GM23338 (cell line): ENCODE measurements around the gene USH2A. TPM values are rescaled to one million over a fixed set of nuclear protein-coding genes. Genes with fewer than 3 reads are reported as not detected.

Source experiments
- ATAC-seq: fragments of 200-7000 bp; cut with Tn5 transposase; 3 replicates; pipeline ENCODE4 v1.9.1; 2020
- DNase-seq: peaks from one replicate; pipeline ENCODE4 v3.0.0-alpha.2; 2015; ENCODE audit warnings: low spot score
- H2AFZ ChIP-seq: fragments of 200-600 bp; sonication (generic); 2 replicates; pipeline ENCODE4 v1.8.0; 2016; ENCODE audit warnings: antibody characterized with exemption, mild to moderate bottlenecking, moderate library complexity
- H3F3A ChIP-seq: fragments of 200-600 bp; sonication (generic); replicated peaks from 2 replicates; pipeline ENCODE4 v1.8.0; 2017; ENCODE audit warnings: antibody characterized with exemption, mixed run types, low read depth
- H3K27ac ChIP-seq: fragments of 200-600 bp; sonication (generic); 2 replicates; pipeline ENCODE4 v1.6.1; 2016; ENCODE audit warnings: low read depth
- H3K27me3 ChIP-seq: fragments of 200-600 bp; sonication (generic); 2 replicates; pipeline ENCODE4 v1.8.0; 2016; ENCODE audit warnings: mild to moderate bottlenecking, mixed run types, moderate library complexity; ENCODE audit not compliant: insufficient read depth
- H3K36me3 ChIP-seq: fragments of 200-600 bp; sonication (generic); 2 replicates; pipeline ENCODE4 v1.8.0; 2016; ENCODE audit warnings: mild to moderate bottlenecking; ENCODE audit not compliant: insufficient read depth
- H3K4me1 ChIP-seq: fragments of 200-600 bp; sonication (generic); 2 replicates; pipeline ENCODE4 v1.8.0; 2016; ENCODE audit warnings: mild to moderate bottlenecking, moderate library complexity; ENCODE audit not compliant: insufficient read depth
- H3K4me2 ChIP-seq: fragments of 200-600 bp; sonication (generic); 2 replicates; pipeline ENCODE4 v1.7.1; 2017; ENCODE audit warnings: mixed run types
- H3K4me3 ChIP-seq: fragments of 200-600 bp; sonication (generic); 2 replicates; pipeline ENCODE4 v1.6.1; 2016; ENCODE audit warnings: mixed run types
- H3K79me2 ChIP-seq: fragments of 200-600 bp; sonication (generic); replicated peaks from 2 replicates; pipeline ENCODE4 v1.8.0; 2017; ENCODE audit warnings: mild to moderate bottlenecking; ENCODE audit not compliant: insufficient read depth
- H3K9me2 ChIP-seq: fragments of 200-600 bp; sonication (generic); 2 replicates; pipeline ENCODE4 v1.8.0; 2017; ENCODE audit not compliant: insufficient read depth
- H4K20me1 ChIP-seq: fragments of 200-600 bp; sonication (generic); replicated peaks from 2 replicates; pipeline ENCODE4 v1.8.0; 2017; ENCODE audit warnings: mild to moderate bottlenecking; ENCODE audit not compliant: insufficient read depth
- H3K27ac Mint-ChIP-seq: 2 replicates; pipeline ENCODE4 v1.8.0; 2020; ENCODE audit warnings: inconsistent platforms, mild to moderate bottlenecking, moderate library complexity, mixed read lengths
- H3K27me3 Mint-ChIP-seq: 3 replicates; pipeline ENCODE4 v1.8.0; 2022; ENCODE audit warnings: low read depth, mild to moderate bottlenecking, moderate library complexity, mixed read lengths, inconsistent platforms; ENCODE audit not compliant: insufficient read depth, poor library complexity
- H3K36me3 Mint-ChIP-seq: 3 replicates; pipeline ENCODE4 v1.8.0; 2021; ENCODE audit warnings: low read depth, mild to moderate bottlenecking, inconsistent platforms, moderate library complexity, mixed read lengths
- H3K4me1 Mint-ChIP-seq: 3 replicates; pipeline ENCODE4 v1.8.0; 2020; ENCODE audit warnings: mild to moderate bottlenecking, inconsistent platforms, mixed read lengths
- H3K4me3 Mint-ChIP-seq: 3 replicates; pipeline ENCODE4 v1.8.0; 2021; ENCODE audit warnings: moderate library complexity, mild to moderate bottlenecking, inconsistent platforms, mixed read lengths
- H3K9me3 Mint-ChIP-seq: 3 replicates; pipeline ENCODE4 v1.8.0; 2020; ENCODE audit warnings: moderate library complexity, mild to moderate bottlenecking, inconsistent platforms, mixed read lengths
- CREB1 ChIP-seq: fragments of 250-450 bp; sonication (Bioruptor Pico); IDR thresholded peaks from 2 replicates; pipeline ENCODE4 v1.5.0; 2020; ENCODE audit warnings: low read depth, mild to moderate bottlenecking, moderate library complexity
- ETS1 ChIP-seq: IDR thresholded peaks from 2 replicates; pipeline ENCODE4 v1.6.1; 2016; ENCODE audit warnings: antibody characterized with exemption
- EZH2phosphoT487 ChIP-seq: fragments of 200-600 bp; sonication (generic); IDR thresholded peaks from one replicate; pipeline ENCODE4 v1.8.1; 2018; ENCODE audit warnings: antibody characterized with exemption; ENCODE audit not compliant: unreplicated experiment
- JUNB ChIP-seq: IDR thresholded peaks from one replicate; pipeline ENCODE4 v1.6.1; 2016; ENCODE audit warnings: antibody characterized with exemption; ENCODE audit not compliant: unreplicated experiment
- NANOG ChIP-seq: IDR thresholded peaks from 2 replicates; pipeline ENCODE4 v1.6.1; 2016; ENCODE audit warnings: antibody characterized with exemption, borderline replicate concordance
- POLR2AphosphoS5 ChIP-seq: IDR thresholded peaks from 2 replicates; pipeline ENCODE4 v1.6.1; 2016; ENCODE audit warnings: antibody characterized with exemption, low read depth
- REST ChIP-seq: IDR thresholded peaks from one replicate; pipeline ENCODE4 v1.6.1; 2018; ENCODE audit warnings: antibody characterized with exemption; ENCODE audit not compliant: unreplicated experiment
- STAT1 ChIP-seq: IDR thresholded peaks from one replicate; pipeline ENCODE4 v1.6.1; 2016; ENCODE audit warnings: antibody characterized with exemption; ENCODE audit not compliant: unreplicated experiment
- ZNF114 ChIP-seq: fragments of 250-450 bp; sonication (Bioruptor Pico); IDR thresholded peaks from 2 replicates; pipeline ENCODE4 v1.5.0; 2020; ENCODE audit warnings: mild to moderate bottlenecking, moderate library complexity
- ZNF331 ChIP-seq: fragments of 250-450 bp; sonication (Bioruptor Pico); IDR thresholded peaks from 2 replicates; pipeline ENCODE4 v1.5.0; 2020; ENCODE audit warnings: low read depth, mild to moderate bottlenecking, moderate library complexity
- polyA plus RNA-seq: library from polyadenylated mRNA; unstranded; fragments of >200 nt; fragmentation: Nextera tagmentation; extraction: Ambion mirVana; gene quantifications from 2 replicates; pipeline ENCODE4 v1.2.1, GENCODE V29; 2016
- total RNA-seq: library from RNA; depleted of rRNA; stranded (reverse); fragments of >200 nt; shearing (Covaris generic); gene quantifications from 2 replicates; pipeline ENCODE4 v1.2.3, GENCODE V29; 2014
- TF ChIP-seq, protein P1 (sequence below): fragments of 250-450 bp; sonication (Bioruptor Pico); IDR thresholded peaks from 2 replicates; pipeline ENCODE4 v1.5.0; 2020; ENCODE audit warnings: mild to moderate bottlenecking, moderate library complexity

Gene USH2A
- total and polyA plus RNA-seq, 2 experiments from 2014 or later, result 0.03 TPM

GRCh38 chr1:216459651-216460207 is 36.5 kb upstream of the USH2A start:
- no peak for ATAC-seq
- no peaks in the 10 kb centered on the region for H3K79me2 ChIP-seq

More at GRCh38 chr1:216459651-216460207, 36.5 kb upstream of the USH2A start:
- Histone ChIP-seq H3K4me1 (no peaks in the 10 kb centered on the region; the same call in 1 of the 2 replicates), H3K27me3 (no peaks in the 10 kb centered on the region), H2AFZ (no peak overlapping the region), H3K36me3 (no peaks in the 10 kb centered on the region), H3K27ac (no peak overlapping the region), H4K20me1 (no peaks in the 10 kb centered on the region), H3K9me2 (no peaks in the 10 kb centered on the region), H3K4me3 (no peak overlapping the region), H3K4me2 (no peak overlapping the region), H3F3A (no peaks in the 10 kb centered on the region)
- no peaks in the 10 kb centered on the region for H3K36me3 Mint-ChIP-seq
- peaks cover 8% of the 10 kb centered on the region for H3K27me3 Mint-ChIP-seq
- H3K4me3 Mint-ChIP-seq, result no peak overlapping the region
- DNase-seq, result no peak
- H3K4me1 Mint-ChIP-seq, result peaks cover 29% of the 10 kb centered on the region
- H3K9me3 Mint-ChIP-seq, result no peaks in the 10 kb centered on the region
- TF ChIP-seq POLR2AphosphoS5, result no peak
- TF ChIP-seq, protein P1, sequence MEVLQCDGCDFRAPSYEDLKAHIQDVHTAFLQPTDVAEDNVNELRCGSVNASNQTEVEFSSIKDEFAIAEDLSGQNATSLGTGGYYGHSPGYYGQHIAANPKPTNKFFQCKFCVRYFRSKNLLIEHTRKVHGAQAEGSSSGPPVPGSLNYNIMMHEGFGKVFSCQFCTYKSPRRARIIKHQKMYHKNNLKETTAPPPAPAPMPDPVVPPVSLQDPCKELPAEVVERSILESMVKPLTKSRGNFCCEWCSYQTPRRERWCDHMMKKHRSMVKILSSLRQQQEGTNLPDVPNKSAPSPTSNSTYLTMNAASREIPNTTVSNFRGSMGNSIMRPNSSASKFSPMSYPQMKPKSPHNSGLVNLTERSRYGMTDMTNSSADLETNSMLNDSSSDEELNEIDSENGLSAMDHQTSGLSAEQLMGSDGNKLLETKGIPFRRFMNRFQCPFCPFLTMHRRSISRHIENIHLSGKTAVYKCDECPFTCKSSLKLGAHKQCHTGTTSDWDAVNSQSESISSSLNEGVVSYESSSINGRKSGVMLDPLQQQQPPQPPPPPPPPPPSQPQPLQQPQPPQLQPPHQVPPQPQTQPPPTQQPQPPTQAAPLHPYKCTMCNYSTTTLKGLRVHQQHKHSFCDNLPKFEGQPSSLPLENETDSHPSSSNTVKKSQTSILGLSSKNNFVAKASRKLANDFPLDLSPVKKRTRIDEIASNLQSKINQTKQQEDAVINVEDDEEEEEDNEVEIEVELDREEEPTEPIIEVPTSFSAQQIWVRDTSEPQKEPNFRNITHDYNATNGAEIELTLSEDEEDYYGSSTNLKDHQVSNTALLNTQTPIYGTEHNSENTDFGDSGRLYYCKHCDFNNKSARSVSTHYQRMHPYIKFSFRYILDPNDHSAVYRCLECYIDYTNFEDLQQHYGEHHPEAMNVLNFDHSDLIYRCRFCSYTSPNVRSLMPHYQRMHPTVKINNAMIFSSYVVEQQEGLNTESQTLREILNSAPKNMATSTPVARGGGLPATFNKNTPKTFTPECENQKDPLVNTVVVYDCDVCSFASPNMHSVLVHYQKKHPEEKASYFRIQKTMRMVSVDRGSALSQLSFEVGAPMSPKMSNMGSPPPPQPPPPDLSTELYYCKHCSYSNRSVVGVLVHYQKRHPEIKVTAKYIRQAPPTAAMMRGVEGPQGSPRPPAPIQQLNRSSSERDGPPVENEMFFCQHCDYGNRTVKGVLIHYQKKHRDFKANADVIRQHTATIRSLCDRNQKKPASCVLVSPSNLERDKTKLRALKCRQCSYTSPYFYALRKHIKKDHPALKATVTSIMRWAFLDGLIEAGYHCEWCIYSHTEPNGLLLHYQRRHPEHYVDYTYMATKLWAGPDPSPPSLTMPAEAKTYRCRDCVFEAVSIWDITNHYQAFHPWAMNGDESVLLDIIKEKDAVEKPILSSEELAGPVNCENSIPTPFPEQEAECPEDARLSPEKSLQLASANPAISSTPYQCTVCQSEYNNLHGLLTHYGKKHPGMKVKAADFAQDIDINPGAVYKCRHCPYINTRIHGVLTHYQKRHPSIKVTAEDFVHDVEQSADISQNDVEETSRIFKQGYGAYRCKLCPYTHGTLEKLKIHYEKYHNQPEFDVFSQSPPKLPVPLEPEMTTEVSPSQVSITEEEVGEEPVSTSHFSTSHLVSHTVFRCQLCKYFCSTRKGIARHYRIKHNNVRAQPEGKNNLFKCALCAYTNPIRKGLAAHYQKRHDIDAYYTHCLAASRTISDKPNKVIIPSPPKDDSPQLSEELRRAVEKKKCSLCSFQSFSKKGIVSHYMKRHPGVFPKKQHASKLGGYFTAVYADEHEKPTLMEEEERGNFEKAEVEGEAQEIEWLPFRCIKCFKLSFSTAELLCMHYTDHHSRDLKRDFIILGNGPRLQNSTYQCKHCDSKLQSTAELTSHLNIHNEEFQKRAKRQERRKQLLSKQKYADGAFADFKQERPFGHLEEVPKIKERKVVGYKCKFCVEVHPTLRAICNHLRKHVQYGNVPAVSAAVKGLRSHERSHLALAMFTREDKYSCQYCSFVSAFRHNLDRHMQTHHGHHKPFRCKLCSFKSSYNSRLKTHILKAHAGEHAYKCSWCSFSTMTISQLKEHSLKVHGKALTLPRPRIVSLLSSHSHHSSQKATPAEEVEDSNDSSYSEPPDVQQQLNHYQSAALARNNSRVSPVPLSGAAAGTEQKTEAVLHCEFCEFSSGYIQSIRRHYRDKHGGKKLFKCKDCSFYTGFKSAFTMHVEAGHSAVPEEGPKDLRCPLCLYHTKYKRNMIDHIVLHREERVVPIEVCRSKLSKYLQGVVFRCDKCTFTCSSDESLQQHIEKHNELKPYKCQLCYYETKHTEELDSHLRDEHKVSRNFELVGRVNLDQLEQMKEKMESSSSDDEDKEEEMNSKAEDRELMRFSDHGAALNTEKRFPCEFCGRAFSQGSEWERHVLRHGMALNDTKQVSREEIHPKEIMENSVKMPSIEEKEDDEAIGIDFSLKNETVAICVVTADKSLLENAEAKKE (CRISPR knock-in tag), result no peak
- no peak for TF ChIP-seq REST
- no peak for TF ChIP-seq ETS1
- TF ChIP-seq STAT1, result no peak
- no peak for TF ChIP-seq ZNF114 (CRISPR knock-in tag)
- no peak for TF ChIP-seq EZH2phosphoT487
- no peak for TF ChIP-seq ZNF331 (CRISPR knock-in tag)
- no peak for TF ChIP-seq JUNB
- TF ChIP-seq CREB1 (CRISPR knock-in tag), result no peak
- no peak for TF ChIP-seq NANOG
- no peak overlapping the region for H3K27ac Mint-ChIP-seq
